GM19324 (cell line): ENCODE data around the gene SRGAP1.

Source experiments
- ATAC-seq: cut with Tn5 transposase; IDR thresholded peaks from one replicate; pipeline ENCODE4 v1.9.1; 2021; ENCODE audit warnings: mild to moderate bottlenecking, moderate library complexity; ENCODE audit not compliant: unreplicated experiment, low FRiP score

Gene SRGAP1

GRCh38 chr12:63929426-63929825 is 84.9 kb downstream of the SRGAP1 start:
- ATAC-seq, result no peak

- no peak for ATAC-seq
Observed at GRCh38 chr12:63930971-63931370, 86.5 kb downstream of the SRGAP1 start.

- ATAC-seq, result no peak
Observed at GRCh38 chr12:63931703-63932102, 87.2 kb downstream of the SRGAP1 start.

- ATAC-seq, result no peak
Observed at GRCh38 chr12:63934936-63935335, 90.4 kb downstream of the SRGAP1 start.

- no peak for ATAC-seq
Observed at GRCh38 chr12:63935361-63935760, 90.9 kb downstream of the SRGAP1 start.

- no peak for ATAC-seq
Observed at GRCh38 chr12:63937378-63938316, 93.1 kb downstream of the SRGAP1 start.

- ATAC-seq, result no peak
Observed at GRCh38 chr12:63940310-63941005, 96.0 kb downstream of the SRGAP1 start.

GRCh38 chr12:63941166-63941800 is 96.8 kb downstream of the SRGAP1 start:
- ATAC-seq, result no peak

- ATAC-seq, result no peak
Observed at GRCh38 chr12:63941879-63942278, 97.4 kb downstream of the SRGAP1 start.

- ATAC-seq, result no peak
Observed at GRCh38 chr12:63942464-63943241, 98.2 kb downstream of the SRGAP1 start.

GRCh38 chr12:63944034-63944579 is 99.6 kb downstream of the SRGAP1 start:
- ATAC-seq, result no peak

GRCh38 chr12:63944586-63945228 is 100.2 kb downstream of the SRGAP1 start:
- no peak for ATAC-seq

- ATAC-seq, result no peak
Observed at GRCh38 chr12:63945777-63946176, 101.3 kb downstream of the SRGAP1 start.

- no peak for ATAC-seq
Observed at GRCh38 chr12:63948211-63948610, 103.7 kb downstream of the SRGAP1 start.

- no peak for ATAC-seq
Observed at GRCh38 chr12:63949902-63950301, 105.4 kb downstream of the SRGAP1 start.

- ATAC-seq, result no peak
Observed at GRCh38 chr12:63952995-63953394, 108.5 kb downstream of the SRGAP1 start.

GRCh38 chr12:63955831-63956666 is 111.5 kb downstream of the SRGAP1 start:
- ATAC-seq, result no peak

- ATAC-seq, result no peak
Observed at GRCh38 chr12:63957496-63957895, 113.0 kb downstream of the SRGAP1 start.
